Neural cell (in vitro differentiated cells): ENCODE results near the gene SETD4. TPM values are rescaled to one million over a fixed set of nuclear protein-coding genes. Genes with fewer than 3 reads are reported as not detected.

Experiments used
- H2AFZ ChIP-seq: fragments of 200-600, 300-800 bp; sonication (generic), shearing (Covaris generic); 2 replicates; pipeline ENCODE4 v1.6.0; 2014; ENCODE audit warnings: low read depth, mild to moderate bottlenecking, antibody characterized with exemption, low read length, moderate library complexity
- H3F3A ChIP-seq: fragments of 200-600 bp; shearing (Covaris generic); 2 replicates; pipeline ENCODE4 v1.6.1; 2016; ENCODE audit warnings: mild to moderate bottlenecking, moderate library complexity, mixed read lengths, antibody characterized with exemption, low read length; ENCODE audit not compliant: insufficient read depth, poor library complexity, severe bottlenecking
- H3K27ac ChIP-seq: fragments of 200-600, 300-800 bp; sonication (generic), shearing (Covaris generic); 2 replicates; pipeline ENCODE4 v1.5.1; 2014; ENCODE audit warnings: mild to moderate bottlenecking, low read length, moderate library complexity
- H3K27me3 ChIP-seq: fragments of 300-800, 200-600 bp; sonication (generic), shearing (Covaris generic); 2 replicates; pipeline ENCODE4 v1.6.0; 2014; ENCODE audit warnings: mild to moderate bottlenecking, low read depth, low read length, moderate library complexity; ENCODE audit not compliant: insufficient read depth
- H3K36me3 ChIP-seq: fragments of 300-800, 200-600 bp; sonication (generic), shearing (Covaris generic); 2 replicates; pipeline ENCODE4 v1.5.1; 2014; ENCODE audit warnings: mild to moderate bottlenecking, antibody characterized with exemption, low read length, moderate library complexity; ENCODE audit not compliant: insufficient read depth
- H3K4me2 ChIP-seq: fragments of 300-800, 200-600 bp; sonication (generic), shearing (Covaris generic); 2 replicates; pipeline ENCODE4 v1.6.0; 2014; ENCODE audit warnings: mild to moderate bottlenecking, low read length
- H3K4me3 ChIP-seq: fragments of 300-800, 200-600 bp; sonication (generic), shearing (Covaris generic); 2 replicates; pipeline ENCODE4 v1.5.1; 2014; ENCODE audit warnings: mild to moderate bottlenecking, low read length, moderate library complexity
- H3K79me2 ChIP-seq: fragments of 200-600 bp; shearing (Covaris generic); replicated peaks from 2 replicates; pipeline ENCODE4 v1.6.0; 2014; ENCODE audit warnings: mild to moderate bottlenecking, low read length, moderate library complexity; ENCODE audit not compliant: insufficient read depth
- H3K9ac ChIP-seq: fragments of 300-800, 200-600 bp; sonication (generic), shearing (Covaris generic); 2 replicates; pipeline ENCODE4 v1.6.1; 2016; ENCODE audit warnings: mild to moderate bottlenecking, low read length, mixed read lengths
- H3K9me2 ChIP-seq: fragments of 200-600 bp; shearing (Covaris generic); 2 replicates; pipeline ENCODE4 v1.6.1; 2016; ENCODE audit warnings: mild to moderate bottlenecking, low read length, mixed read lengths; ENCODE audit not compliant: insufficient read depth
- H3K9me3 ChIP-seq: fragments of 200-600, 300-800 bp; sonication (generic), shearing (Covaris generic); 2 replicates; pipeline ENCODE4 v1.6.1; 2016; ENCODE audit warnings: mild to moderate bottlenecking, mixed run types, low read length, moderate library complexity, mixed read lengths
- H4K20me1 ChIP-seq: fragments of 200-600 bp; shearing (Covaris generic); 2 replicates; pipeline ENCODE4 v1.6.1; 2016; ENCODE audit warnings: mild to moderate bottlenecking, mixed run types; ENCODE audit not compliant: insufficient read depth
- EP300 ChIP-seq: fragments of 450-650 bp; conservative IDR thresholded peaks from 2 replicates; pipeline ENCODE4 v1.6.1; 2014; ENCODE audit warnings: antibody characterized with exemption, mild to moderate bottlenecking, moderate library complexity; ENCODE audit not compliant: poor library complexity, severe bottlenecking
- EZH2 ChIP-seq: fragments of 200-600, 300-800 bp; shearing (Covaris generic), sonication (generic); IDR thresholded peaks from 2 replicates; pipeline ENCODE4 v1.6.1; 2014; ENCODE audit warnings: antibody characterized with exemption, low read length, borderline replicate concordance, mild to moderate bottlenecking; ENCODE audit not compliant: insufficient read depth, poor library complexity, severe bottlenecking
- MXI1 ChIP-seq: fragments of 450-650 bp; conservative IDR thresholded peaks from 2 replicates; pipeline ENCODE4 v1.6.1; 2014; ENCODE audit warnings: antibody characterized with exemption, mild to moderate bottlenecking; ENCODE audit not compliant: poor library complexity, severe bottlenecking
- POLR2AphosphoS5 ChIP-seq: IDR thresholded peaks from 2 replicates; pipeline ENCODE4 v1.6.1; 2012
- RAD21 ChIP-seq: fragments of 450-650 bp; conservative IDR thresholded peaks from 2 replicates; pipeline ENCODE4 v1.6.1; 2014; ENCODE audit warnings: antibody characterized with exemption, mild to moderate bottlenecking, moderate library complexity
- SMC3 ChIP-seq: fragments of 450-650 bp; conservative IDR thresholded peaks from 2 replicates; pipeline ENCODE4 v1.6.1; 2014; ENCODE audit warnings: antibody characterized with exemption, mild to moderate bottlenecking, moderate library complexity; ENCODE audit not compliant: poor library complexity
- TAF1 ChIP-seq: IDR thresholded peaks from 2 replicates; pipeline ENCODE4 v1.6.1; 2012; ENCODE audit warnings: low read depth
- polyA plus RNA-seq: library from polyadenylated mRNA; depleted of rRNA; stranded (reverse); fragments of >200 nt; gene quantifications from 2 replicates; pipeline ENCODE4 v1.2.3, GENCODE V29; 2014
- TF ChIP-seq, protein P1 (sequence below): fragments of 450-650 bp; IDR thresholded peaks from 2 replicates; pipeline ENCODE4 v1.5.1; 2014; ENCODE audit warnings: antibody characterized with exemption, mild to moderate bottlenecking, moderate library complexity; ENCODE audit not compliant: poor library complexity, severe bottlenecking
- TF ChIP-seq, protein P2 (sequence below): IDR thresholded peaks from 2 replicates; pipeline ENCODE4 v1.6.1; 2012; ENCODE audit warnings: borderline replicate concordance

The SETD4 gene
- polyA plus RNA-seq, 1 donor from 2014 or later: 64.4 TPM

DNA sequence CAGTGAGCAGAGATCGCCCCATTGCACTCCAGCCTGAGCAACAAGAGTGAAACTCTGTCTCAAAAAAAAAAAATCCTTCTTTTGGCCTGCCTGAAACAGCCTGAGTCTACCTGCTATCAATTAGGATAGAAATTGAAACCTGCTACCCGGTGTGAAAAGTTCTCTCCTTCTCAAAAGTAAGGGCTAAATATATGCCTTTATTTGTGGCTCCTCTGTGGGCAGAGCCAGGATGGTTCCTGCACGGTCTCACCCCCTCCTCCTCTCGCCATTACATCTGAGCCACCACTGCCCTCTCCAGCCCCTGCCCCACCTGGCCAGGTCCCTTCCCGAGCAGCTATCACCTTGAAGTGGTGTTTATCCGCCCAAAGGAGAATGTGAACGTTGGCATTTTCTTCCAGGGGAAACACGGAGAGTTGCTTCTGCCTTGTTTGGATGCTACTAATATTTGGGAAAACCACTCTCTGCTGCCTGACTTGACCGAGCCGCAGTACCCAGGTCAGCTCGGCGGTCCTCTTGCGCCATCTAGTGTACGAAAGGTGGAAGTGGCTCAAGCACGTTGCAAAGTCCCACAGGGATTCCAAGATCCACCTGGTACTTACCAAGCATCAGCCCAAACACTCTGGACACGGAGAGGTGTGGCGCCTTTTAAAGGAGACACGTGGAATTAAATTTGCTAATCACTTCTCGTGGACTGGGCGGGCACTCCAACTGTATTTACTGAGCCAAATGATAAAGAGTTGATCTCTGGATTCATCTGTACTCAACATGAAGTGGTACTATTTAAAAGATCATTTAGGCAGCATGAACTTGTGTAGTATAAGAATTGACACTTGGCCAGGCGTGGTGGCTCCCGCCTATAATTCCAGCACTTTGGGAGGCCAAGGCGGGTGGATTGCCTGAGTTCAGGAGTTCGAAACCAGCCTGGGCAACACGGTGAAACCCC is 31.9 kb downstream of the SETD4 start:
- Histone ChIP-seq H3K27me3 (no peaks in the 10 kb centered on the region), H3K9me2 (no peaks in the 10 kb centered on the region), H3K36me3 (no peaks in the 10 kb centered on the region), H2AFZ (no peak overlapping the region), H3K27ac (no peak overlapping the region), H3F3A (no peaks in the 10 kb centered on the region), H3K4me2 (no peak overlapping the region), H3K4me3 (no peak overlapping the region), H3K9ac (no peak overlapping the region), H3K79me2 (no peaks in the 10 kb centered on the region), H3K9me3 (no peaks in the 10 kb centered on the region), H4K20me1 (no peaks in the 10 kb centered on the region)
- peak; percentile 98 for TF ChIP-seq RAD21
- TF ChIP-seq, protein P1, sequence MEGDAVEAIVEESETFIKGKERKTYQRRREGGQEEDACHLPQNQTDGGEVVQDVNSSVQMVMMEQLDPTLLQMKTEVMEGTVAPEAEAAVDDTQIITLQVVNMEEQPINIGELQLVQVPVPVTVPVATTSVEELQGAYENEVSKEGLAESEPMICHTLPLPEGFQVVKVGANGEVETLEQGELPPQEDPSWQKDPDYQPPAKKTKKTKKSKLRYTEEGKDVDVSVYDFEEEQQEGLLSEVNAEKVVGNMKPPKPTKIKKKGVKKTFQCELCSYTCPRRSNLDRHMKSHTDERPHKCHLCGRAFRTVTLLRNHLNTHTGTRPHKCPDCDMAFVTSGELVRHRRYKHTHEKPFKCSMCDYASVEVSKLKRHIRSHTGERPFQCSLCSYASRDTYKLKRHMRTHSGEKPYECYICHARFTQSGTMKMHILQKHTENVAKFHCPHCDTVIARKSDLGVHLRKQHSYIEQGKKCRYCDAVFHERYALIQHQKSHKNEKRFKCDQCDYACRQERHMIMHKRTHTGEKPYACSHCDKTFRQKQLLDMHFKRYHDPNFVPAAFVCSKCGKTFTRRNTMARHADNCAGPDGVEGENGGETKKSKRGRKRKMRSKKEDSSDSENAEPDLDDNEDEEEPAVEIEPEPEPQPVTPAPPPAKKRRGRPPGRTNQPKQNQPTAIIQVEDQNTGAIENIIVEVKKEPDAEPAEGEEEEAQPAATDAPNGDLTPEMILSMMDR: peak; percentile 96
- TF ChIP-seq SMC3: peak; percentile 93
- no peak for TF ChIP-seq POLR2AphosphoS5

DNA sequence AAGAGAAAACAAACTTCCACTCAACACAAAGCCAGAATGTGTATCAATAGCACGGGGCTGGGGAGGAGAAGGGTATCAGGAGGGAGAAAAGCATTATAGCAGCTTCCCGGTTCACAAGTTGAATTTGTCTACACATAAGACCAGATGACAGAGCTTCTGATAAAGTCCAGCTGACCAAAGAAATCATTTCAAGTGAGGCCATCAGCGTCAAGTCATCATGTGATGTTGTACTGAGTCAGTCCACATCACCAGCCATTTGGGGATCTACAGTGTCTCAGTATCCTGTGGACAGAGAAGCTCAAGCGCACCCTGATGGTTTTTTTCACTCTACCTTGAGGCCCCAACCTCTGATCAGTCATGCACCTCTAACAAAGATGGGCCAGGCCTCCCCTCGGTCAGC is 33.0 kb downstream of the SETD4 start:
- Histone ChIP-seq H3F3A (no peaks in the 10 kb centered on the region), H3K9ac (no peak overlapping the region), H3K9me2 (no peaks in the 10 kb centered on the region), H3K79me2 (no peaks in the 10 kb centered on the region), H4K20me1 (no peaks in the 10 kb centered on the region), H3K4me3 (no peak overlapping the region), H3K27ac (no peak overlapping the region), H2AFZ (no peak overlapping the region), H3K27me3 (no peaks in the 10 kb centered on the region), H3K4me2 (no peak overlapping the region), H3K36me3 (no peaks in the 10 kb centered on the region), H3K9me3 (no peaks in the 10 kb centered on the region)
- no peak for TF ChIP-seq EP300
- TF ChIP-seq EZH2: no peak
- no peak for TF ChIP-seq RAD21
- TF ChIP-seq TAF1: no peak
- TF ChIP-seq MXI1: no peak
- no peak for TF ChIP-seq SMC3
- TF ChIP-seq POLR2AphosphoS5: no peak
- TF ChIP-seq, protein P2, sequence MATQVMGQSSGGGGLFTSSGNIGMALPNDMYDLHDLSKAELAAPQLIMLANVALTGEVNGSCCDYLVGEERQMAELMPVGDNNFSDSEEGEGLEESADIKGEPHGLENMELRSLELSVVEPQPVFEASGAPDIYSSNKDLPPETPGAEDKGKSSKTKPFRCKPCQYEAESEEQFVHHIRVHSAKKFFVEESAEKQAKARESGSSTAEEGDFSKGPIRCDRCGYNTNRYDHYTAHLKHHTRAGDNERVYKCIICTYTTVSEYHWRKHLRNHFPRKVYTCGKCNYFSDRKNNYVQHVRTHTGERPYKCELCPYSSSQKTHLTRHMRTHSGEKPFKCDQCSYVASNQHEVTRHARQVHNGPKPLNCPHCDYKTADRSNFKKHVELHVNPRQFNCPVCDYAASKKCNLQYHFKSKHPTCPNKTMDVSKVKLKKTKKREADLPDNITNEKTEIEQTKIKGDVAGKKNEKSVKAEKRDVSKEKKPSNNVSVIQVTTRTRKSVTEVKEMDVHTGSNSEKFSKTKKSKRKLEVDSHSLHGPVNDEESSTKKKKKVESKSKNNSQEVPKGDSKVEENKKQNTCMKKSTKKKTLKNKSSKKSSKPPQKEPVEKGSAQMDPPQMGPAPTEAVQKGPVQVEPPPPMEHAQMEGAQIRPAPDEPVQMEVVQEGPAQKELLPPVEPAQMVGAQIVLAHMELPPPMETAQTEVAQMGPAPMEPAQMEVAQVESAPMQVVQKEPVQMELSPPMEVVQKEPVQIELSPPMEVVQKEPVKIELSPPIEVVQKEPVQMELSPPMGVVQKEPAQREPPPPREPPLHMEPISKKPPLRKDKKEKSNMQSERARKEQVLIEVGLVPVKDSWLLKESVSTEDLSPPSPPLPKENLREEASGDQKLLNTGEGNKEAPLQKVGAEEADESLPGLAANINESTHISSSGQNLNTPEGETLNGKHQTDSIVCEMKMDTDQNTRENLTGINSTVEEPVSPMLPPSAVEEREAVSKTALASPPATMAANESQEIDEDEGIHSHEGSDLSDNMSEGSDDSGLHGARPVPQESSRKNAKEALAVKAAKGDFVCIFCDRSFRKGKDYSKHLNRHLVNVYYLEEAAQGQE: no peak
- TF ChIP-seq, protein P1: no peak
